ENCODE results near the gene USP47.

GRCh38 chr11:11992257-11993212, 150.8 kb downstream of the USP47 start:
- TF ChIP-seq CTCF (conservative IDR thresholded peaks at IDR 0.05; ENCODE audit: low read depth in 2 of 2) (no peak), EZH2 (IDR thresholded peaks at IDR 0.05; ENCODE audit: low read depth, unreplicated experiment) (no peak), REST (IDR thresholded peaks at IDR 0.05; ENCODE audit: unreplicated experiment) (no peak), CREB1 (CRISPR knock-in tag; IDR thresholded peaks at IDR 0.05; ENCODE audit: low read depth) (no peak), POLR2AphosphoS5 (IDR thresholded peaks at IDR 0.05; ENCODE audit: low read depth) (no peak), EZH2phosphoT487 (IDR thresholded peaks at IDR 0.05; ENCODE audit: unreplicated experiment) (no peak), JUNB (IDR thresholded peaks at IDR 0.05; ENCODE audit: unreplicated experiment) (no peak), NANOG (IDR thresholded peaks at IDR 0.05; ENCODE audit: borderline replicate concordance) (no peak), ETS1 (IDR thresholded peaks at IDR 0.05) (no peak)
